Measurements from ENCODE around the gene RBP3. TPM values are rescaled to one million over a fixed set of nuclear protein-coding genes. Genes with fewer than 3 reads are reported as not detected.

RBP3 gene
- total and polyA plus RNA-seq, 4 donors, result not detected

GRCh38 chr10:47363781-47364180, 15.6 kb downstream of the RBP3 start:
- Histone ChIP-seq H3K4me1 (ENCODE audit: control insufficient read depth in 4 of 4, insufficient read depth in 4 of 4, low read length in 3 of 4) (no peaks in the 10 kb centered on the region), H3K27ac (ENCODE audit: low read depth in 1 of 2, low read length in 2 of 2) (no peak overlapping the region), H3K4me3 (ENCODE audit: low read depth in 1 of 3, low read length in 3 of 3) (no peak overlapping the region), H3K36me3 (ENCODE audit: control insufficient read depth in 4 of 4, insufficient read depth in 3 of 4, low read depth in 1 of 4, low read length in 3 of 4) (no peaks in the 10 kb centered on the region), H3K27me3 (ENCODE audit: control insufficient read depth in 4 of 4, insufficient read depth in 4 of 4, low read length in 3 of 4) (no peaks in the 10 kb centered on the region), H3K9ac (ENCODE audit: low read depth in 1 of 2, low read length in 2 of 2) (no peak overlapping the region), H3K9me3 (ENCODE audit: control insufficient read depth in 4 of 4, low read length in 3 of 4) (no peaks in the 10 kb centered on the region)
- TF ChIP-seq MAX (IDR thresholded peaks at IDR 0.05) (no peak), HNF4A (conservative IDR thresholded peaks at IDR 0.05) (peak; percentile 45 to 63)
- no peak for DNase-seq (ENCODE audit: low spot score)
- WGBS, result 34% methylated on average over 3 of the region's 3 CpGs

GRCh38 chr10:47364366-47364765, 16.2 kb downstream of the RBP3 start:
- no peak overlapping the region for H3K9ac ChIP-seq (ENCODE audit: low read depth in 1 of 2, low read length in 2 of 2)
- H3K4me3 ChIP-seq (ENCODE audit: low read depth in 1 of 3, low read length in 3 of 3), result no peak overlapping the region
- no peaks in the 10 kb centered on the region for H3K4me1 ChIP-seq (ENCODE audit: control insufficient read depth in 4 of 4, insufficient read depth in 4 of 4, low read length in 3 of 4)
- H3K27ac ChIP-seq (ENCODE audit: low read depth in 1 of 2, low read length in 2 of 2), result no peak overlapping the region
- TF ChIP-seq NR2F2 (IDR thresholded peaks at IDR 0.05) (no peak), RXRA (IDR thresholded peaks at IDR 0.05) (no peak), YY1 (IDR thresholded peaks at IDR 0.05) (no peak), GABPA (IDR thresholded peaks at IDR 0.05 in 1 of 2, conservative IDR thresholded peaks at IDR 0.05 in 1 of 2) (no peak), JUND (IDR thresholded peaks at IDR 0.05) (no peak)
- H3K27me3 ChIP-seq (ENCODE audit: control insufficient read depth in 4 of 4, insufficient read depth in 4 of 4, low read length in 3 of 4), result no peaks in the 10 kb centered on the region
- no peaks in the 10 kb centered on the region for H3K36me3 ChIP-seq (ENCODE audit: control insufficient read depth in 4 of 4, insufficient read depth in 3 of 4, low read depth in 1 of 4, low read length in 3 of 4)
- no peaks in the 10 kb centered on the region for H3K9me3 ChIP-seq (ENCODE audit: control insufficient read depth in 4 of 4, low read length in 3 of 4)
- WGBS, result 76% methylated on average over 4 of the region's 4 CpGs
- DNase-seq (ENCODE audit: low spot score), result no peak

- no peak overlapping the region for H3K27ac ChIP-seq (ENCODE audit: low read depth in 1 of 2, low read length in 2 of 2)
- DNase-seq (ENCODE audit: low spot score), result no peak
- TF ChIP-seq EGR1 (IDR thresholded peaks at IDR 0.05; ENCODE audit: low read depth in 2 of 2) (no peak), JUND (IDR thresholded peaks at IDR 0.05) (no peak), MAX (IDR thresholded peaks at IDR 0.05) (no peak), CTCF (IDR thresholded peaks at IDR 0.05; ENCODE audit: low read depth, low read length, missing input control) (no peak), RAD21 (IDR thresholded peaks at IDR 0.05) (no peak), TAF1 (conservative IDR thresholded peaks at IDR 0.05) (no peak), GABPA (IDR thresholded peaks at IDR 0.05 in 1 of 2, conservative IDR thresholded peaks at IDR 0.05 in 1 of 2) (no peak), FOXA2 (IDR thresholded peaks at IDR 0.05) (no peak), REST (IDR thresholded peaks at IDR 0.05) (no peak), HNF4G (IDR thresholded peaks at IDR 0.05) (no peak), FOXA1 (IDR thresholded peaks at IDR 0.05) (no peak), YY1 (IDR thresholded peaks at IDR 0.05) (no peak), RXRA (IDR thresholded peaks at IDR 0.05) (no peak), SP1 (IDR thresholded peaks at IDR 0.05) (no peak), HNF4A (conservative IDR thresholded peaks at IDR 0.05) (no peak), ATF3 (IDR thresholded peaks at IDR 0.05) (no peak), ZBTB33 (IDR thresholded peaks at IDR 0.05) (no peak)
Observed at GRCh38 chr10:47364911-47365310, 16.7 kb downstream of the RBP3 start.

More at GRCh38 chr10:47364911-47365310, 16.7 kb downstream of the RBP3 start:
- no peaks in the 10 kb centered on the region for H3K4me1 ChIP-seq (ENCODE audit: control insufficient read depth in 4 of 4, insufficient read depth in 4 of 4, low read length in 3 of 4)
- no peaks in the 10 kb centered on the region for H3K9me3 ChIP-seq (ENCODE audit: control insufficient read depth in 4 of 4, low read length in 3 of 4)
- no peak overlapping the region for H3K4me3 ChIP-seq (ENCODE audit: low read depth in 1 of 3, low read length in 3 of 3)
- H3K27me3 ChIP-seq (ENCODE audit: control insufficient read depth in 4 of 4, insufficient read depth in 4 of 4, low read length in 3 of 4), result no peaks in the 10 kb centered on the region
- WGBS, result 95% methylated on average over 6 of the region's 6 CpGs
- no peaks in the 10 kb centered on the region for H3K36me3 ChIP-seq (ENCODE audit: control insufficient read depth in 4 of 4, insufficient read depth in 3 of 4, low read depth in 1 of 4, low read length in 3 of 4)
- H3K9ac ChIP-seq (ENCODE audit: low read depth in 1 of 2, low read length in 2 of 2), result no peak overlapping the region
